GM23338 (cell line): ENCODE measurements around the gene ZNF514. TPM values are rescaled to one million over a fixed set of nuclear protein-coding genes. Genes with fewer than 3 reads are reported as not detected.

ENCODE experiments used
- ATAC-seq: fragments of 200-7000 bp; cut with Tn5 transposase; 3 replicates; pipeline ENCODE4 v1.9.1; 2020
- DNase-seq: peaks from one replicate; pipeline ENCODE4 v3.0.0-alpha.2; 2015; ENCODE audit warnings: low spot score
- H2AFZ ChIP-seq: fragments of 200-600 bp; sonication (generic); 2 replicates; pipeline ENCODE4 v1.8.0; 2016; ENCODE audit warnings: antibody characterized with exemption, mild to moderate bottlenecking, moderate library complexity
- H3F3A ChIP-seq: fragments of 200-600 bp; sonication (generic); replicated peaks from 2 replicates; pipeline ENCODE4 v1.8.0; 2017; ENCODE audit warnings: antibody characterized with exemption, mixed run types, low read depth
- H3K27ac ChIP-seq: fragments of 200-600 bp; sonication (generic); 2 replicates; pipeline ENCODE4 v1.6.1; 2016; ENCODE audit warnings: low read depth
- H3K27me3 ChIP-seq: fragments of 200-600 bp; sonication (generic); 2 replicates; pipeline ENCODE4 v1.8.0; 2016; ENCODE audit warnings: mild to moderate bottlenecking, mixed run types, moderate library complexity; ENCODE audit not compliant: insufficient read depth
- H3K36me3 ChIP-seq: fragments of 200-600 bp; sonication (generic); 2 replicates; pipeline ENCODE4 v1.8.0; 2016; ENCODE audit warnings: mild to moderate bottlenecking; ENCODE audit not compliant: insufficient read depth
- H3K4me1 ChIP-seq: fragments of 200-600 bp; sonication (generic); 2 replicates; pipeline ENCODE4 v1.8.0; 2016; ENCODE audit warnings: mild to moderate bottlenecking, moderate library complexity; ENCODE audit not compliant: insufficient read depth
- H3K4me2 ChIP-seq: fragments of 200-600 bp; sonication (generic); 2 replicates; pipeline ENCODE4 v1.7.1; 2017; ENCODE audit warnings: mixed run types
- H3K4me3 ChIP-seq: fragments of 200-600 bp; sonication (generic); 2 replicates; pipeline ENCODE4 v1.6.1; 2016; ENCODE audit warnings: mixed run types
- H3K79me2 ChIP-seq: fragments of 200-600 bp; sonication (generic); replicated peaks from 2 replicates; pipeline ENCODE4 v1.8.0; 2017; ENCODE audit warnings: mild to moderate bottlenecking; ENCODE audit not compliant: insufficient read depth
- H3K9me2 ChIP-seq: fragments of 200-600 bp; sonication (generic); 2 replicates; pipeline ENCODE4 v1.8.0; 2017; ENCODE audit not compliant: insufficient read depth
- H4K20me1 ChIP-seq: fragments of 200-600 bp; sonication (generic); replicated peaks from 2 replicates; pipeline ENCODE4 v1.8.0; 2017; ENCODE audit warnings: mild to moderate bottlenecking; ENCODE audit not compliant: insufficient read depth
- H3K27ac Mint-ChIP-seq: 2 replicates; pipeline ENCODE4 v1.8.0; 2020; ENCODE audit warnings: inconsistent platforms, mild to moderate bottlenecking, moderate library complexity, mixed read lengths
- H3K27me3 Mint-ChIP-seq: 3 replicates; pipeline ENCODE4 v1.8.0; 2022; ENCODE audit warnings: low read depth, mild to moderate bottlenecking, moderate library complexity, mixed read lengths, inconsistent platforms; ENCODE audit not compliant: insufficient read depth, poor library complexity
- H3K36me3 Mint-ChIP-seq: 3 replicates; pipeline ENCODE4 v1.8.0; 2021; ENCODE audit warnings: low read depth, mild to moderate bottlenecking, inconsistent platforms, moderate library complexity, mixed read lengths
- H3K4me1 Mint-ChIP-seq: 3 replicates; pipeline ENCODE4 v1.8.0; 2020; ENCODE audit warnings: mild to moderate bottlenecking, inconsistent platforms, mixed read lengths
- H3K4me3 Mint-ChIP-seq: 3 replicates; pipeline ENCODE4 v1.8.0; 2021; ENCODE audit warnings: moderate library complexity, mild to moderate bottlenecking, inconsistent platforms, mixed read lengths
- H3K9me3 Mint-ChIP-seq: 3 replicates; pipeline ENCODE4 v1.8.0; 2020; ENCODE audit warnings: moderate library complexity, mild to moderate bottlenecking, inconsistent platforms, mixed read lengths
- CREB1 ChIP-seq: fragments of 250-450 bp; sonication (Bioruptor Pico); IDR thresholded peaks from 2 replicates; pipeline ENCODE4 v1.5.0; 2020; ENCODE audit warnings: low read depth, mild to moderate bottlenecking, moderate library complexity
- CTCF ChIP-seq, 2 experiments: fragments of 200-600 bp in 1 of 2; sonication (generic) in 1 of 2; conservative IDR thresholded peaks; 2 replicates each; pipeline versions ENCODE4 v1.5.1 to v1.6.1; 2016 to 2017; ENCODE audit warnings: antibody characterized with exemption in 2 of 2, low read depth in 2 of 2, mild to moderate bottlenecking in 2 of 2, moderate library complexity in 1 of 2
- ETS1 ChIP-seq: IDR thresholded peaks from 2 replicates; pipeline ENCODE4 v1.6.1; 2016; ENCODE audit warnings: antibody characterized with exemption
- POLR2AphosphoS5 ChIP-seq: IDR thresholded peaks from 2 replicates; pipeline ENCODE4 v1.6.1; 2016; ENCODE audit warnings: antibody characterized with exemption, low read depth
- REST ChIP-seq: IDR thresholded peaks from one replicate; pipeline ENCODE4 v1.6.1; 2018; ENCODE audit warnings: antibody characterized with exemption; ENCODE audit not compliant: unreplicated experiment
- ZNF114 ChIP-seq: fragments of 250-450 bp; sonication (Bioruptor Pico); IDR thresholded peaks from 2 replicates; pipeline ENCODE4 v1.5.0; 2020; ENCODE audit warnings: mild to moderate bottlenecking, moderate library complexity
- ZNF462 ChIP-seq: fragments of 250-450 bp; sonication (Bioruptor Pico); IDR thresholded peaks from 2 replicates; pipeline ENCODE4 v1.5.0; 2020; ENCODE audit warnings: mild to moderate bottlenecking, moderate library complexity
- polyA plus RNA-seq: library from polyadenylated mRNA; unstranded; fragments of >200 nt; fragmentation: Nextera tagmentation; extraction: Ambion mirVana; gene quantifications from 2 replicates; pipeline ENCODE4 v1.2.1, GENCODE V29; 2016
- total RNA-seq: library from RNA; depleted of rRNA; stranded (reverse); fragments of >200 nt; shearing (Covaris generic); gene quantifications from 2 replicates; pipeline ENCODE4 v1.2.3, GENCODE V29; 2014

Gene ZNF514
- total and polyA plus RNA-seq, 2 experiments from 2014 or later = 7.2 to 9.3 TPM

GRCh38 chr2:95122197-95122551, 37.5 kb downstream of the ZNF514 start (continued):
- no peak for TF ChIP-seq REST

- H3K27ac ChIP-seq = peak within 1 kb of the TSS; percentile 79; the same call in 1 of the 2 replicates
- peak within 1 kb of the TSS; percentile 99 for H2AFZ ChIP-seq
- peak; percentile 87 for DNase-seq
- TF ChIP-seq ETS1 = 0 out of 2 replicates have a peak, but pooled peaks have one; percentile 15
- TF ChIP-seq ZNF462 (CRISPR knock-in tag) = no peak
- peak; percentile 72 for TF ChIP-seq POLR2AphosphoS5
- TF ChIP-seq ZNF114 (CRISPR knock-in tag) = no peak
- TF ChIP-seq CTCF (conservative IDR thresholded peaks at IDR 0.05; ENCODE audit: low read depth in 2 of 2) = no peak
- TF ChIP-seq CREB1 = peak; percentile 14; the same call in 1 of the 2 replicates
Observed at GRCh38 chr2:95121407-95122196, 38.0 kb downstream of the ZNF514 start, which contains the start of gene MRPS5. Gene MRPS5, minus strand, starts transcription at chr2:95121808. Its CDS starts 17 bp downstream, at chr2:95121791.

More at GRCh38 chr2:95121407-95122196, 38.0 kb downstream of the ZNF514 start, which contains the start of gene MRPS5:
- no peaks in the 10 kb centered on the region for H3F3A ChIP-seq
- peaks cover 22% of the 10 kb centered on the region for H4K20me1 ChIP-seq
- ATAC-seq = peak; percentile 95
- Mint-ChIP-seq H3K27ac (peak within 1 kb of the TSS; percentile 95), H3K9me3 (no peaks in the 10 kb centered on the region), H3K36me3 (peaks cover 7% of the 10 kb centered on the region), H3K4me1 (peaks cover 18% of the 10 kb centered on the region), H3K4me3 (peak within 1 kb of the TSS; percentile 91), H3K27me3 (peaks cover 6% of the 10 kb centered on the region)
- no peaks in the 10 kb centered on the region for H3K9me2 ChIP-seq
- H3K27me3 ChIP-seq = no peaks in the 10 kb centered on the region
- no peaks in the 10 kb centered on the region; the same call in 1 of the 2 replicates for H3K36me3 ChIP-seq
- peaks cover 38% of the 10 kb centered on the region for H3K79me2 ChIP-seq
- peak within 1 kb of the TSS; percentile 92 for H3K4me3 ChIP-seq
- peak within 1 kb of the TSS; percentile 86 for H3K4me2 ChIP-seq
- peaks cover 22% of the 10 kb centered on the region for H3K4me1 ChIP-seq
